NCI-H1105 (cell line): ENCODE results near the gene SYT5.
A peak's percentile ranks its signal among the peaks of the same experiment; 100 is the strongest.
"Not testable (repeated sequence)": the region's sequence is repeated elsewhere in the genome, so short reads cannot be mapped to it uniquely, and the experiment has no call there.

Experiments
- DNase-seq: peaks from one replicate; lab custom pipeline; 2025; lab: John Stamatoyannopoulos, UW

The SYT5 gene

GRCh38 chr19:55179606-55180484, at the start of gene SYT5:
Gene SYT5, minus strand, starts transcription at chr19:55180289. Its CDS starts 1,248 bp downstream, at chr19:55179041.
- DNase-seq: no peak

- DNase-seq: no peak
These were observed 49.7 kb upstream of the SYT5 start for GRCh38 chr19:55229789-55230182.

GRCh38 chr19:55229145-55229788, 49.2 kb upstream of the SYT5 start:
- DNase-seq: no peak

- DNase-seq: no peak
These were observed 48.4 kb upstream of the SYT5 start, which contains the start of gene TMEM86B for GRCh38 chr19:55228403-55229031. Gene TMEM86B, minus strand, starts transcription at chr19:55228763. Its CDS starts 22 bp downstream, at chr19:55228741.

DNA sequence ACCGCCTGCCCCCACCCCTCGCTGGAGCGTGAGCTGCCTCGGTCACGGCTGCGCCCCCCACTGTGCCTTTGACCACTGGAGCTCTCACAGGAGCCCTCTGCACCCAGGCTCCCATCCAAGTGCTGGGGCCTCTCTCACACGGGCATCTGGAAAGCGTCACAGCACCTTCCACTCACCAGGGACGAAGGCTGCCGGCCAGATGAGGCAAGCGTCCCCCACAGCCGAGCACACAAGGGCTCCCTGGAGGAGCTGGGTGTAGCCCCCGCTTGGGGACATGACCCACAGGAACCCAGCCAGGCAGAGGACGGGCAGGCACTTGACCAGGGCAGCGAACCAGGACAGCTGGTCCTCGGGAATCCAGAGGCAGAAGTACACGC, 47.9 kb upstream of the SYT5 start:
- DNase-seq: no peak

- DNase-seq: no peak
These were observed 47.3 kb upstream of the SYT5 start for GRCh38 chr19:55227241-55228014.

- no peak for DNase-seq
These were observed 46.7 kb upstream of the SYT5 start for GRCh38 chr19:55226788-55227187.

DNA sequence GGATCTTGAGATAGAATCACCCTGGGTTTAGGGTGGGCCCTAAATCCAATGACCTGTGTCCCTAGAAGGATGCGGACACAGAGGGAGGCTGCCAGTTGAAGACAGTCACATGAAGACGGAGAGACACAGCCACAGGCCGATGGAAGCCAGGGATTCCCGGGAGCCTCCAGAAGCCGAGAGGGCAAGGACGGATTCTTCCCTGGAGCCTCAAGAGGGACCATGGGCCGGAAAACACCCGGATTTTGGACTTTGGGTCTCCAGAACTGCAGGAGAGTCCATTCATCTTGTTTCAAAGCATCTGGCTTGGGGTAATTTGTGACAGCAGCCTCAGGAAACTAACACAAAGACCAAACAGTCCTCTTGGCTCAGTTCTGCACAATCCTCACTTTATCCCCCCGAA, 46.2 kb upstream of the SYT5 start:
- DNase-seq: no peak

DNA sequence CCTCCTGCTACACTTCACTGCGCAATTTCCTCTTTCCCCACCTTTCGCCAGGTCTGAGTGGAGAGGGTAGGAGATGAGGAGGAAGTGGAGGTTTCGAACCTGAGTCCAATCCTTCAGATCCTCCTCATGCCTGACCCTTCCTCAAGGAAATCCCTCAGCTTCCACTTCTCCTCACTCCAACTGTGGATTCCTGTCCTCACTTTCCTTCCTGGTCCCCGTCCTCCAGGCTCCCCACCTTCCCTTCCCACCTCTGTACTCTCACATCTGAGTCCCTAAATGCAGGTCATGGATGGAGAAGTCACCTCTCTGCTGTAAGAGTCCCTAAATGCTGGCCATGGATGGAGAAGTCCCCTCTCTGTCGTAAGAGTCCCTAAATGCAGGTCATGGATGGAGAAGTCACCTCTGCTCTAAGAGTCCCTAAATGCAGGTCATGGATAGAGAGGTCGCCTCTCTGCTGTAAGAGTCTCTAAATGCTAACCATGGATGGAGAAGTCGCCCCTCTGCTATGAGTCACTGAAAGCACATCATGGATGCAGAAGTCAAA, 45.4 kb upstream of the SYT5 start:
- DNase-seq: no peak

DNA sequence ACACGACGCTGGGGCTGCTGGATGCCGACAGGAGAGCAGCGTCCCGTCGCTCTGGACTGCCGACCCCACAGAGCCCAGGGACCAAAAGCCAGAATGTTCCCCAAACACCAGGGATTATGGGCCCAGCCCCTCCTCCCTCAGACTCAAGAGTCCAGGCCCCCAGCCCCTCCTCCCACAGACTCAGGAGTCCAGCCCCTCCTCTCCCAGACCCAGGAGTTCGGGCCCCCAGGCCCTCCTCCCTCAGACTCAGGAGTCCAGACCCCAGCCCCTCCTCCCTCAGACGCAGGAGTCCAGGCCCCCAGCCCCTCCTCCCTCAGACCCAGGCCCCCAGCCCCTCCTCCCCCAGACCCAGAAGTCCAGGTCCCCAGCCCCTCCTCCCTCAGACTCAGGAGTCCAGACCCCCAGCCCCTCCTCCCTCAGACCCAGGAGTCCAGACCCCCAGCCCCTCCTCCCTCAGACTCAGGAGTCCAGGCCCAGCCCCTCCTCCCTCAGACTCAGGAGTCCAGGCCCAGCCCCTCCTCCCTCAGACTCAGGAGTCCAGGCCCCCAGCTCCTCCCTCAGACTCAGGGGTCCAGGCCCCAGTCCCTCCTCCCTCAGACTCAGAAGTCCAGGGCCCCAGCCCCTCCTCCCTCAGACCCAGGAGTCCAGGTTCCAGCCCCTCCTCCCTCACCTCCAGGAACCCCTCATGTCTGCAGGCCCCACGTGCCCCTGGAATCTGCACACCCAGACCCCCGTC, 44.8 kb upstream of the SYT5 start:
- not testable (repeated sequence) for DNase-seq

GRCh38 chr19:55224038-55224665, 44.1 kb upstream of the SYT5 start:
- no peak for DNase-seq

- no peak for DNase-seq
These were observed 43.4 kb upstream of the SYT5 start for GRCh38 chr19:55223291-55224037.

DNA sequence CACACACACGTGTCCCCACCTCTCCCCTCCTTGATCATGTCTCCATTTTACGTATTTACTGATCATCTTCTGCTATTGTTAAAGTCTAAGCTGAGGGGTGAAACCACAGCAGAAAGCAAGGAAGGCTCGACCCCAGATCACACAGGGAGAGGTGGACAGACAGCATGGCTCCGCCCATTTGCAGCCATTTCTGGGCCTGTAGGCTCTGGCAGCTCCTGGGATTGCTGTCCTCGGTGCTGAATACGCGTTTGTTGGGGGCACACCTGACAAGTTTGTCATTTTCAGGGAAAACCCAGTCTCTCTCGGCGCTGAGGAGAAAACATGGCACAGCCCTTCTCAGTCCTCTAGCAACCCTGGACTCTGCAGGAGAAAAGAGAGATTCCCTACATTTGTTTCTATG, 40.4 kb upstream of the SYT5 start:
- DNase-seq: no peak

DNA sequence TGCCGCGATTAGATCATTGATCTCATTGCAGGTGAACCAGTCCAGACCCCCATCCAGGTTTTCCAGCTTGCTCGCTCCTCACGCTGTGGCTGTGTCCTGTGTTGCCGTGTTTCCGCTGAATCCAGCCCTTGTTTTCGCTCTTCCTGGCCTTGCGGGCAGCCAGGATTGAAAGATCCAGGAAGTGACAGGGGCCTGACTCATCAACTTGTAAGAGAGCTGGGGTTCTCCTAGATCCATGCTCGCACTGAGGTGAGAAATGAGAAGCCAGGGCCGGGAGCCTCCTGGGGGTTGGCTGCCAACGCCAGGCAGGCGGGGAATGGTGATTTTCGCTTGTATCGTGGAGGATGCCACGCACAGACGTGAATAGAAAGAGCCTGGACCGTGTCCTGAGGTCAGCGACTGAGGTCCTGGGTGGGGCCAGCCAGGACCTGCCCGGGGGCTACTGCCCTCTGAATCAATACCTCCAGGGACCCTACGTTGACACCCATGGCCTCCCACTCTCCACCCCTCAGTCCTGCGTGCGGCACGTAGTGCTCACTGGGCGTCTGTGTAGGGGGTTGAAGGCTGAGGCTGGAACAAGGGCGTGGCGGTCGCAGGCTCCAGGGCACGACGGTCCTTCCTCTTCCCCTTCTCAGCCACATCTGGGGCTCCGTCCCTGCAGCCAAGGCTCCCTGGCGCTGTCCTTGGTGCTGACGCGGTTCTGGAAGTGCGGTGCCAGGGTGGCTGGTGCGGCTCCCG, 36.5 kb upstream of the SYT5 start:
- peak; percentile 94 for DNase-seq

GRCh38 chr19:55213547-55213946, 33.5 kb upstream of the SYT5 start:
- DNase-seq: no peak

- DNase-seq: no peak
These were observed 32.4 kb upstream of the SYT5 start for GRCh38 chr19:55212447-55212846.

DNA sequence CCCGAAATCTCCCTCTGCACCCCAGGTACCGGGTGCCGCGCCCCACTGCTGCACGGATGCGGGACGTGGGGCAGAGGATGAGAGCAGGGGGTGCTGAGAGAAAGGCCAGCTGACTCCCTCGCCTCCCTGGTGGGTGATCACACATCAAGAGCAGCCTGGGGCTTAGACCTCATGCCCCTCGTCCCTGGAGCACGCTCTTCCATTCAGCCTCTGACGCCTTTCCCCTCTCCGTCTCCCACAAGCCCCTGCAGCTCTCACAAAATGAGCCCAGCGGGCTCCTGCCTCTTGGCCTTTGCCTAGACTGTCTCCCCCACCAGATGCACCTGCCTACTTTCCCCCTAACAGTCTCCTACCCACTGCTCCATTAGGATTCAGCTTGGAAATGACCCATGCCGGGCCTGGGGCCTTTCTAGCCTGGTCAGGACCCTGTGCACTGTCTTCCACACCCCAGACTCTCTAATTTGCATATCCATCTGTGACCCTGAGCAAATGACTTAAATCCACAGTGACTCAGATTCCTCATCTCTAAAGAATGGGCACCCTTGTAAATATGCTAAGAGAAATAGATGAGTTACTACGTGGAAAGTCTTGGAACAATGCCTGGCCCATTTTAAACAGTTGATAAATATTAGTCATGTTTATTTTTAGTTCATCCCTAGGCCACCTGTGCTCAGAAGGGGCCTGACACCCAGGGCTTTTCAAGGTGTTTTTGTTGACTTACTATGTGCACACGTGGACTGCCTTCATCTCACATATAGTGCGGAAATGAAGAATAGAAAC, 29.8 kb upstream of the SYT5 start:
- DNase-seq: no peak
